Naive thymus-derived CD8-positive, alpha-beta T cell (primary cell): Measurements from ENCODE around the gene ALDH3B1. TPM values are rescaled to one million over a fixed set of nuclear protein-coding genes. Genes with fewer than 3 reads are reported as not detected.

Experiments
- ATAC-seq, 2 donors: fragments of 150-1000 bp; cut with Tn5 transposase in 1 of 2; sonication (Bioruptor Pico), chemical (Tn5 transposase) in 1 of 2; 1 replicate in 1 of 2; 2 replicates in 1 of 2; pipeline ENCODE4 v1.10.0; 2021; ENCODE audit warnings: mild to moderate bottlenecking in 2 of 2, moderate library complexity in 2 of 2
- POLR2A ChIA-PET: fragments of 350-600 bp; sonication (Branson Sonifier 250); formaldehyde crosslinking; loops from one replicate; lab custom pipeline; 2021; ENCODE audit warnings: antibody characterized with exemption; lab: Charles Lee
- DNase-seq, 10 donors: peaks; one replicate each; pipeline versions ENCODE4 v3.0.0 to v3.0.0-alpha.2; 2020 to 2022
- H3K27ac Mint-ChIP-seq, 10 donors: one replicate each; pipeline ENCODE4 v1.8.0; 2020 to 2022; ENCODE audit warnings: mild to moderate bottlenecking in 10 of 10, mixed read lengths in 10 of 10, moderate library complexity in 4 of 10, inconsistent platforms in 1 of 10
- H3K27me3 Mint-ChIP-seq, 5 donors: one replicate each; pipeline ENCODE4 v1.8.0; 2021 to 2022; ENCODE audit warnings: mixed read lengths in 5 of 5
- H3K36me3 Mint-ChIP-seq, 3 donors: one replicate each; pipeline ENCODE4 v1.8.0; 2020 to 2022; ENCODE audit warnings: mixed read lengths in 3 of 3, mild to moderate bottlenecking in 2 of 3, inconsistent platforms in 1 of 3
- H3K4me1 Mint-ChIP-seq, 4 donors: one replicate each; pipeline ENCODE4 v1.8.0; 2021 to 2022; ENCODE audit warnings: mixed read lengths in 4 of 4
- H3K4me3 Mint-ChIP-seq, 10 donors: one replicate each; pipeline ENCODE4 v1.8.0; 2020 to 2022; ENCODE audit warnings: mild to moderate bottlenecking in 10 of 10, mixed read lengths in 10 of 10, moderate library complexity in 6 of 10, inconsistent platforms in 1 of 10
- H3K9me3 Mint-ChIP-seq, 9 donors: one replicate each; pipeline ENCODE4 v1.8.0; 2020 to 2022; ENCODE audit warnings: mixed read lengths in 9 of 9, mild to moderate bottlenecking in 3 of 9, inconsistent platforms in 1 of 9, moderate library complexity in 1 of 9
- polyA plus RNA-seq, 3 donors: library from polyadenylated mRNA; unstranded; fragments of 300-500 nt; fragmentation: Illumina TruSeq; gene quantifications; one replicate each; pipeline ENCODE4 v1.2.3, GENCODE V29; 2021
- total RNA-seq, 8 experiments: library from RNA in 2 of 8; stranded (reverse) in 2 of 8; gene quantifications; one replicate each; pipeline ENCODE4 v1.2.3 and lab custom pipeline; 2021 to 2026

ALDH3B1 gene
- total and polyA plus RNA-seq, 5 experiments from 2014 or later = 0.09 to 0.39 TPM; not detected in 3

DNA sequence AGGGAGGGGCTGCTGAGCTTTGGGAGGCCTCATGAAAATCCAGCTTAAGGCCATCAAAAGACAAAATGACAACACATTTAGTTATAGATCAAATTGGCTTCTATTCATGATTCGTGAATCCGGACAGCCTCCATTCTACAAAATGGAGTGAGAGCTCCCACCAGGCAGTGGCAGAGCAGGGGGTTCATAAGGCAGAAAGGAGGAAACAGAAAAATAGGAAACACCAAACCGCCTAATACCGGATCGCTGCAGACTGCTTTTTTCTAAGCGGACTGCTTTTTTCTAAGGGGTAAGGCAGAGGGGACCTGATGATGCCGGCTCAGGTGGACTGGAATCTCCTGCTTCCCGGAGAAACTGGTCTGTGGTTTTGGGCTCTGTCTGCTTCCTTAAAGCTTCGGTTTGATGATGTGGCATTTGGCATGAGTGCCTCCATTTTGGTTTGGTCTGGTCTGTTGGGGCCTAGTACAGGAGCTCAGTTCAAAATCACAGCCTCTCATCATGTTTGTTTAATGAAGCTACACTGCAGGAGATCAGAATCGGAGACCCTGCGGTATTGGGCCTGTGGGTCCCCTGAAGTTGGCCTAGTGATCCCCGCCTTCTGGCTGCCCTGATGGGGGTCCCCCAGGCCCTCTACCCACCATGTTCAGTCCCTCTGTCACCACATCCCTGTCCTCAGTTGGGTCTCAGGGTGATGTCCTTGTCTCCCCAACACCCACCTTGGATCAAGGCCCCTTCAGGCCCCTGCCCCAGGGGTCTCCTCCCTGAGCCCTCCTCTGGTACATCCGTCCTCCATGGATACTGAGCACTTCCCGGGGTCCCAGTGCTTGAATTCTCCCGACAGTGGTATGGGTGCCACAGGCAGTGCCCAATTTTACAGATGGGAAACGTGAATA, 1.2 kb downstream of the ALDH3B1 start:
- Mint-ChIP-seq H3K4me1 (peaks cover 5 to 29% (median 14%) of the 10 kb centered on the region in 4 donors), H3K27ac (peak overlapping the region in 3 of 10 donors; percentile 26 to 82 (median 59)), H3K4me3 (peak overlapping the region in 1 of 10 donors; percentile 42), H3K9me3 (no peaks in the 10 kb centered on the region), H3K27me3 (peaks cover 0 to 12% (median 1%) of the 10 kb centered on the region in 5 donors), H3K36me3 (no peaks in the 10 kb centered on the region)
- DNase-seq = no peak
- ATAC-seq = no peak
- POLR2A ChIA-PET = no interaction called here

DNA sequence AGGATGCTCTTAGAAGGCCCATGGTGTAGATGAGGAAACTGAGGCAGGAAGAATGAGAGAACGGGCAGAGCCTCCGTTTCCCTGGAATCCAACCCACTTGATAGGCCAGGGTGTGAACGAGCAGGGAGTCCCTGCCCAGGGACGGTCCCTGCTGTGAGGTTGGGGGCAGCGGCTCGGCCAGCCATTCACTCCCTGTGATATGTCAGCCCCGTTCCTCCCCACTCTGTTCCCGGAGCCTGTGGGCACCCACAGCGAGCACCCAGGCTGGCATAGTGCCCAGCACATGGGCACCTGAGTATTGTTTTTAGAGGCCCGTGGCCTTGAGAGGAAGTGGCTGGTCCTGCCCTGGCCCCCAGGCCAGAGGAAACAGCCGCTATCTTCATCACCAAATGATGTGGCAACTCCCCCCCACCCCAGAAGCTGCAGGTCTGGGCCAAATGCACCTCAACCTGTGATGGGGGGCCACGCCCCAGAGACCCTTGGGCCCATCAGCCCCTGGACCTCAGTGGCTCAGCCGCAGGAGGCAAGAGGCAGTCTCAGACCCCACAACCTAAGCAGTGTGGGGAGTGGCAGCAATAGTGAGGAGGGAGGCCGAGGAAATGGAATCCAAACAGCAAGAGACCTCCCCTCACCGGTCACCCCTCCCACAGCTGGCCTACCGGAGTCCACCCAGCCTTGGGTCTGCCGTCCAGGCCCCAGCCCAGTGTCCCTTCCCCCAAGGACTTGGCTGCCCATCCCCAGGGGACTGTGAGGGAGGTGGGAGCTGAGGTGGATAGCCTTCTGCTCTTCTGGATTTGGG, 2.1 kb downstream of the ALDH3B1 start:
- Mint-ChIP-seq H3K9me3 (no peaks in the 10 kb centered on the region), H3K4me3 (no peak overlapping the region), H3K27ac (no peak overlapping the region), H3K4me1 (peaks cover 5 to 26% (median 14%) of the 10 kb centered on the region in 4 donors), H3K27me3 (peaks cover 0 to 12% (median 1%) of the 10 kb centered on the region in 5 donors), H3K36me3 (no peaks in the 10 kb centered on the region)
- ATAC-seq (no peak), DNase-seq (no peak)
- POLR2A ChIA-PET = no interaction called here

- Mint-ChIP-seq H3K4me3 (no peak overlapping the region), H3K27ac (no peak overlapping the region), H3K4me1 (peaks cover 5 to 26% (median 14%) of the 10 kb centered on the region in 4 donors), H3K9me3 (no peaks in the 10 kb centered on the region), H3K36me3 (no peaks in the 10 kb centered on the region), H3K27me3 (peaks cover 0 to 12% (median 1%) of the 10 kb centered on the region in 5 donors)
- no peak for ATAC-seq
- DNase-seq = no peak
- POLR2A ChIA-PET = no interaction called here
Observed at GRCh38 chr11:68012843-68013610, 2.9 kb downstream of the ALDH3B1 start.

DNA sequence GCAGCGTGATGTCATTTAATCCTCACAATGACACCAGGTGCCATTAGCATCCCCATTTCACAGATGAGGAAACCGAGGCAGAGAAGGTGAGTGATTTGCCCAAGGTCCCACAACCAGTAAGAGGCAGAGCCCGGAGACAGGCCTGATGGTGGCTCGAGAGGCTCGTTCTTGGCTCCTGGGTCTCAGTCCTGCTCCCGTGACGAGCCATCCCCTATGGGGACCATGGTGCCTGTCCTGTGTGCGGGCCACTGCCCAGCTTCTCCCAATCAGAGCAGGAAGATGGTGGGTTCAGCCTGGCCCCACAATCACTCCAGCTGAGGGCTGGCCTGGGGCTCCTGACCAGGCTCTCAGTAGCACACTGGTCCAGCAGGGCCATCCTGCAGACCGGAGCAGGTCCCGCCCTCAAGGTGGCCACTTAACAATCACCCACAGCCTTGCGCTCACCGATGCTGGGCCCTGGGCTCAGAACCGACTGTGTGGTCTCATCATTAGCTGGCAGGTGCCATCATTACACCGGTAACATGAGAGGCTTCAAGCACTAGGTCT, 3.6 kb downstream of the ALDH3B1 start:
- H3K9me3 Mint-ChIP-seq = no peaks in the 10 kb centered on the region
- no peaks in the 10 kb centered on the region for H3K36me3 Mint-ChIP-seq
- ATAC-seq (no peak), DNase-seq (no peak)
- POLR2A ChIA-PET = no interaction called here
- no peak overlapping the region for H3K4me3 Mint-ChIP-seq
- no peak overlapping the region for H3K27ac Mint-ChIP-seq
- peaks cover 5 to 26% (median 13%) of the 10 kb centered on the region in 4 donors for H3K4me1 Mint-ChIP-seq
- peaks cover 0 to 12% (median 1%) of the 10 kb centered on the region in 5 donors for H3K27me3 Mint-ChIP-seq

DNA sequence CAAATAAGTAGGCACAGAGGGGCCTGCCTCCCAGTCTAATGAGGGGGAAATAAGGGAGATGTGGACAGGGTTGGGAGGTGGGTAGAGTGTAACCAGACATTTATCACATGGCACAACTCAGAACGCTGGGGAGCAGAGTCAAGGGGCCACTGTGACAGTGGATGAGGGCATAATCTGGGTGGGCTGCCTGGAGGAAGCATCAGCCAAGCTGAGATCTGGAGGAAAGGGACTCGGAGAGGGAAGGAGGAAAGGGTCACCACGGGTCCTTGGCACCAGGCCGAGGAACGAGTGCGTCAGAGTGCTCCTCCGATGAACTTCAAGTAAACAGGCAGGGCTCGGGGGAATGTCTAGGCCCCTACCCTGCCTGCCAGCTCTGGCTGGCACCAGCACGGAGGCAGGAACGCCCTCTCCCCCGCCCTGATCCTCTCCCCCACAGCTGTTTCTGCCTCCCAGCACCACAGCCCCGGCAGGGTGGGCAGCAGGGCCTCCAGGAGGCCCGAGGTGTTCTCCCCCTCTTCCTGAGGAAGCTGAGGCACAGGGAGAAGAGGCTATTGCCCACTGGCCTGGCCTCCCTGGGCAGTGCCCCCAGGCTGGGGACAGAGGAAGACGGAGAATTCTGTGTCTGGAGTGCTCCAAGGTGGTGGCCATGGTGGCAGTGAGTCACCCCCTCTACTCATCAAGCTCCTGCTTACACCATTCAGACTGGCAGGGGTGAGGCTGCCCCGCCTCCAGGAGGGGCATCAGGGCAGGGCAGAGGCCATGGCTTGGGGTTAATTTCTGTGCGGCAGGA, 4.2 kb downstream of the ALDH3B1 start:
- Mint-ChIP-seq H3K27ac (peak overlapping the region in 1 of 10 donors; percentile 62), H3K36me3 (no peaks in the 10 kb centered on the region), H3K4me1 (peaks cover 0 to 20% (median 7%) of the 10 kb centered on the region in 4 donors), H3K27me3 (peaks cover 0 to 10% (median 1%) of the 10 kb centered on the region in 5 donors), H3K4me3 (no peak overlapping the region), H3K9me3 (no peaks in the 10 kb centered on the region)
- peak in 1 of 2 donors; percentile 25 for ATAC-seq
- POLR2A ChIA-PET = no interaction called here
- no peak for DNase-seq

GRCh38 chr11:68014947-68015447, 4.9 kb downstream of the ALDH3B1 start:
- H3K4me3 Mint-ChIP-seq = no peak overlapping the region
- POLR2A ChIA-PET = no interaction called here
- H3K4me1 Mint-ChIP-seq = peaks cover 0 to 14% (median 3%) of the 10 kb centered on the region in 4 donors
- peaks cover 0 to 10% (median 0%) of the 10 kb centered on the region in 5 donors for H3K27me3 Mint-ChIP-seq
- DNase-seq = no peak
- H3K27ac Mint-ChIP-seq = no peak overlapping the region
- no peaks in the 10 kb centered on the region for H3K9me3 Mint-ChIP-seq
- no peak for ATAC-seq
- no peaks in the 10 kb centered on the region for H3K36me3 Mint-ChIP-seq

DNA sequence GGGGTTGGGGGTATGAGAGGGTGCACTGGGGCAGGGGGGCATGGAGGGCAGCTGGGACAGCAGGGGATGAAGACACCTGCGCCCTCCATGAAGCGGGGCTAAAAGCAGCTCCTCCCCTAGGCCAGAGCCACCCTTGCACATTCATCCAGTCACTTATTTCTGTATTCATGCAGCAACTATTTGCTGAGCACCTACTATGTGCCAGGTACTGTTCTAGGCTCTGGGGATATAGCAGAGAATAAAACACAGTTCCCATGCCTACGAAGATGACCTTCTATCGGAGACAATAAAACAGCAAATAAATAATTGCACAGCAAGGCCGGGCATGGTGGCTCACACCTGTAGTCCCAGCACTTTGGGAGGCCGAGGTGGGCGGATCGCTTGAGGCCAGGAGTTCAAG, 5.3 kb downstream of the ALDH3B1 start:
- no peaks in the 10 kb centered on the region for H3K36me3 Mint-ChIP-seq
- ATAC-seq = no peak
- no peak overlapping the region for H3K4me3 Mint-ChIP-seq
- H3K9me3 Mint-ChIP-seq = no peaks in the 10 kb centered on the region
- peaks cover 0 to 9% (median 0%) of the 10 kb centered on the region in 4 donors for H3K4me1 Mint-ChIP-seq
- H3K27me3 Mint-ChIP-seq = peaks cover 0 to 10% (median 0%) of the 10 kb centered on the region in 5 donors
- POLR2A ChIA-PET = no interaction called here
- DNase-seq = no peak
- no peak overlapping the region for H3K27ac Mint-ChIP-seq

- H3K9me3 Mint-ChIP-seq = no peaks in the 10 kb centered on the region
- H3K36me3 Mint-ChIP-seq = no peaks in the 10 kb centered on the region
- peaks cover 0 to 8% (median 0%) of the 10 kb centered on the region in 5 donors for H3K27me3 Mint-ChIP-seq
- ATAC-seq (no peak), DNase-seq (no peak)
- H3K27ac Mint-ChIP-seq = no peak overlapping the region
- no peak overlapping the region for H3K4me3 Mint-ChIP-seq
- peaks cover 0 to 2% (median 0%) of the 10 kb centered on the region in 4 donors for H3K4me1 Mint-ChIP-seq
- POLR2A ChIA-PET = no interaction called here
Observed at GRCh38 chr11:68016161-68016903, 6.2 kb downstream of the ALDH3B1 start.

GRCh38 chr11:68016904-68017817, 7.0 kb downstream of the ALDH3B1 start:
- ATAC-seq = no peak
- H3K9me3 Mint-ChIP-seq = no peaks in the 10 kb centered on the region
- no peak overlapping the region for H3K4me3 Mint-ChIP-seq

DNA sequence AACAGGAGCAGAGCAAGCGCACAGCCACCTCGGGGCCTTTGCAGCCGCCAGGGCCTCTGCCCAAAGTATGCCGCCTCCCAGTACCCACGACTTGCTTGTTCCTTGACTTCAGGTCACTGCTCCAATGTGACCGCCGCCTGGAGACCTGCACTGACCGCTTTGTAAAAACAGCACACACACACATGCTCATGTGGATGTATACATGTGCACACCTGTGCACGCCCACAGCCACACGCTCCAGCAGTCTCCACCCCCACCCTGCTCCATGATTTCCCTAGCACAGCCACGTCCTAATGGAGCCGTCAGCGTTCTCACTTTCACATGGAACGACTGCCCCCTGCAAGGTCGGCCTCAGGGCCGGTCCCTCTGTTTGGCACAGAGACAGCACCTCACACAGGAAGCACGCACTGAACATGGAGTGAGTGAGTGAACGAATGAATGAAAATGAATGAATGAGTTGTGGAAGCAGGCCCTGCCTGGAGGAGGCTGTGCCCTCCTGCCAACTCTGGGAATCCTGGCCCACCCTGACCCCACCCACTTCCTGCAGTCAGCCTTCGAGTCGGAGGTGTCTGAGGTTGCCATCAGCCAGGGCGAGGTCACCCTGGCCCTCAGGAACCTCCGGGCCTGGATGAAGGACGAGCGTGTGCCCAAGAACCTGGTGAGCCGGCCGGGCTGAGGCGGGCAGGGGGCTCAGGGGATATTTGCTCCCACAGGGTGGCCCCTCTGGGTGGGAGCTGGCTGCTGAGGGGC, 8.0 kb downstream of the ALDH3B1 start:
- peak overlapping the region in 1 of 10 donors; percentile 62 for H3K27ac Mint-ChIP-seq
- no peaks in the 10 kb centered on the region for H3K4me1 Mint-ChIP-seq
- no peak for ATAC-seq
- H3K27me3 Mint-ChIP-seq = peaks cover 0 to 5% (median 0%) of the 10 kb centered on the region in 5 donors
- H3K4me3 Mint-ChIP-seq = no peak overlapping the region
- H3K9me3 Mint-ChIP-seq = no peaks in the 10 kb centered on the region
- no peak for DNase-seq
- POLR2A ChIA-PET = no interaction called here
- no peaks in the 10 kb centered on the region for H3K36me3 Mint-ChIP-seq

More at GRCh38 chr11:68016904-68017817, 7.0 kb downstream of the ALDH3B1 start:
- no peaks in the 10 kb centered on the region for H3K4me1 Mint-ChIP-seq
- H3K27me3 Mint-ChIP-seq = peaks cover 0 to 5% (median 0%) of the 10 kb centered on the region in 5 donors
- H3K36me3 Mint-ChIP-seq = no peaks in the 10 kb centered on the region
- POLR2A ChIA-PET = no interaction called here
- DNase-seq = no peak
- no peak overlapping the region for H3K27ac Mint-ChIP-seq
